DLD1 (cell line): ENCODE results near the gene PLXDC1.
"Not testable (repeated sequence)": the region's sequence is repeated elsewhere in the genome, so short reads cannot be mapped to it uniquely, and the experiment has no call there.

Source experiments
- in situ Hi-C: cut with HindIII; loops from 2 replicates; pipeline ENCODE4 v1.10.0; 2017; ENCODE audit warnings: low sequenced_read_pairs

PLXDC1 gene

DNA sequence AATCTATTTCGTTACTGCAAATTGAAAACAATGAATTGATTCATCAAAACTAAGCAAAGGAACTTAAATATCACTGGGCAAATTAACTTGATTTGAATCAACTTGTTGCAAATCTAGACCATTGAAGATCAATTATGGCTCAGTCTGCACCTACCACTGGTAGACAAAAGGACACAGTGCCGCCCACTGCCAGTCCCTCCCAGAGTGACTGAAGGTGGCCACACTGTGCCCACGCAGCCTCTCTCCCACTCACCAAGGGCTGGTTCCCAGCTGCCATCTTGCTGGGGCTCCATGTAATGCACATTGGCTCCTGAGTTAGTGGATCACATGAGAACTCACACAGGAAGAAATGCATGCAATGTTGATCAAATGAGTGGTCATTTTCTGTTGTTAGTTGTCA is 78.1 kb downstream of the PLXDC1 start:
- in situ Hi-C loops = no loop called here

DNA sequence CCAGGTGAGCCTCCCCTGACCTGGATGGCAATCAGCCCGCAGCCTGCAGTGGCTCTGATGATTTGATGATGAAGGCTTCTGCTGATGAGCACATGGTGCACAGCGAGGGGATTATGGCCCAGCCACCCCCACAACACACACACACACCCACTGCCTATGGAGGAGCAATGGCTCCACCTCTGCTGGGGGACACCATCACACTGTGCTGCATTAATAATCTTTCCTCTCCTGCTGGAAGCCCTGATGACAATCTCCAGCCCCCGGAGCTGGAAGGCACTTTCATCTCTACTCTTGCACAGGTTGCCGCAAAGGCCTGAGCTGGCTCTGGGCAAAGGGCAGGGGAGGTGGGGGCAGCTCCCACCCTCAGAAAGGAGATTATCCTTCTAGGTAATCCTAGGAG is 79.9 kb downstream of the PLXDC1 start:
- in situ Hi-C loops = no loop called here

DNA sequence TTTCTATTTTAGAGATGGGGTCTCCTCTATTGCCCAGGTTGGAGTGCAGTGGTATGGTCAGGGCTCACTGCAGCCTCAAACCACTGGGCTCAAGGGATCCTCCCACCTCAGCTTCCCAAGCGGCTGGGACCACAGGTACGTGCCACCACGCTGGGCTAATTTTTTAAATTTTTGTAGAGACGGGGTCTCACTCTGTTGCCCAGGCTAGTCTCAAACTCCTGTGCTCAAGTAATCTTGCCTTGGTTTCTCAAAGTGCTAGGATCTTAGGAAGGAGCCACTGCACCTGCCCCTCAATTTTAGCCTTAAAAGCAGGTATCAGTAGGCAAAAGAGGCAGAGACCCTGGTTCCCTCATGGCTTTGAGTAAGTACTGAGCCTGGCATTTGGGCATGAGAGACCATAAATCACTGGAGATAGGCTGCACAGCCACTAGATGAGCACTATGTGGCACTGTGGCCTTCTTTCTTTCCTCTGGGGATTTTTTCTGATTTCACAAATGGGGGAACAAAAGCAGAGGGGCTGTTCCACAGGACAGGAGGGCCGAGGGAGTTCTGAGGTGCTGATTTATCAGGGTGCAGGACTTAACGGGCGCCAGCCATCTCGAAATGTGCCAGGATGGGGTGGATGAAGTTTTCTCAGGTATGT is 82.2 kb downstream of the PLXDC1 start:
- in situ Hi-C loops = no loop called here

DNA sequence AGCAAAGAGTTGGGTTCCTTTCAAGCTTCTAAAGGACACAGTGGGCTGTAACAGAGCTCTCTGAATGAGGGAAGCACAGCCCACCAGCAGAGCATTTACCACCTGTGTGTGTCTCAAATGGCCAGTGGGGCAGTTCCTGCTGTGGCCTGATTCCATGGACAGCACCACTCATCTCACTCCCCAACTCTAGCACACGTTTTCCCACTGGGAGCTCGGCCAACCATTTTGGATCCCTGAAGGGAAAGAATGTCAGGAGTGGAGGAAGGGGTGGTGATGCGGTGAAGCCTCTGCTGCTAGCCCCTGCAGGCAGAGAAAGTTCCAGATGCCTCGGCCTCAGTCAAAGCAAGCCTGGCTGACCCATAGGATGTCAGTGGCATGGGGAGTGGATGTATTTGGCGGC is 86.6 kb downstream of the PLXDC1 start:
- in situ Hi-C loops = loop anchor here (5.0 kb wide), 1 partner anchor 38 kb away; no protein-coding TSS in a partner anchor

DNA sequence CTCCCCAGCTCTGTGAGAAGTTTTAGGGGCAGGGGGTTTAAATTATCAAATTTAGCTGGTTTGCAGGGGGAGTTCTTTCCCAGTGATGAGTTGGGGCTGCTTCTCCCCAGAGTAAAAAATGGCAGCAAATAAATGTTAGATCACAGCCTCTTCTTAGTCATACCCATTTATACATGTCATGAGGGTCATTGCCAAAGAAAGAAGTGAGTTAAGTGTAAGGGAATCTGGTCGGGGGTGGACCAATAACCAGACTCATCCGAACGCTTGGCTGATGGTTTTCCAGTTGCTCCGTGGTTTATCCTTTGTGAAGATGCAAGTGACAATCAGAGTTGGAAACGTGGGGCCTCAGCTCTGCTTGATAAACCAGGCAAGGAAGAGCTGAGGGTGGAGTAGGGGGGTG is 87.1 kb downstream of the PLXDC1 start:
- in situ Hi-C loops = loop anchor here (5.0 kb wide), 1 partner anchor 37 kb away; no protein-coding TSS in a partner anchor

DNA sequence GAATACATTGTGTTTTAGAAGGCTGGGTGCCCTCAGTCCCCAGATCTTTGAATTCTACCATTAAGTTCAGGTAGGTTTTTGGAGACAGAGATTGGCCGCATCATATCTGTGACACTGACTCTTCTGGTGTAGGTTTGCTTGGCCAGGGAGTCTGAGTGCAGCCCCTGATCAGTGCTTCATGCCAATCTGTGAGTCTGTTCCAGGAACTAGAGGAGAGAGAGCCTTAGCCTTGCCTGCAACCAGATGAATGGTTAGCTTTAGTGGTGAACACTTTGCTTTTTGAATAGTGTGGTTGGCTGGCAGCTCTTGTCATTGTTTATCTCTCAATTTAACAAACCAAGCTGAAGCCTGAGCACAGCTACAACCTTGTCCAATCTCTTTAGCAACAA is 87.8 kb downstream of the PLXDC1 start:
- in situ Hi-C loops = loop anchor here (5.0 kb wide), 1 partner anchor 36 kb away; no protein-coding TSS in a partner anchor

DNA sequence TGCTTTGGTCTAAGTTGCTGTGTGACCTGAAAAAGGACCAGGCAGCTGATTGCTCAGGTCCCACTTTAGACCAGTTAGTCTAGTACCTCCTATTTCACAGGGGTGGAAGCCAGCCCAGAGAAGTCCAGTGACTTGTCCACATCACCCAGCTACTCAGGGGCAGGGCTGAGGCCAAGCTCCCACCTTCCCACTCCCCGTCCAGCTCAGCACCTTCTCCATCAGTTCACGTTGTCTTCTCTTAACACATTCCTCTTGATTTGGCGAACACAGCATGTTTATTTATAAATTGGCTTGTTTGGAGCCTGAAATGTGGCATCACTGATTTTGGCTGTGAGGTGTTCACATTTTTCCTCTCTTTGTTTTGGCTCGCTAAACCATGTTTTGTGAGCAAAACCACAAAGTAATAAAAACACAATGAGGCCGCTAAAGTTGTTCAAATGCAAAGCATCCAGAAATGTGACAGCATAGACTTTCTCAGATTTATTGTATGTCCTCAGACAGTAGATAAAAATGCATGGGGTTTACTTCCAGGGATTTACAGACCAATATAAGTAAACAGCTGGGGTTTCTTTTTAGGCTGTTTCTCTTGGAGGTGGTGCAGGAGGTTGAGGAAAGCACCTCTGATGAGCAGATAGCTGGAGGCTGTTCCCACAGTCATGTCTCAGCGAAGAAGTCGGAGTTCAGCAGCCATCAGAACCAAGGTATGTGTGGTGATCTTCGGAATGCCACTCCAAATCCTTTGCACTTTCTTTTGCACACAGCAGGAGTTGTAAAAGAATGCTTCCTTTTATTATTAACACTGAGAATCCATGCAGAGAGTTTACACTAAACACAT is 88.4 kb downstream of the PLXDC1 start:
- in situ Hi-C loops = loop anchor here (5.0 kb wide), 1 partner anchor 36 kb away; no protein-coding TSS in a partner anchor

DNA sequence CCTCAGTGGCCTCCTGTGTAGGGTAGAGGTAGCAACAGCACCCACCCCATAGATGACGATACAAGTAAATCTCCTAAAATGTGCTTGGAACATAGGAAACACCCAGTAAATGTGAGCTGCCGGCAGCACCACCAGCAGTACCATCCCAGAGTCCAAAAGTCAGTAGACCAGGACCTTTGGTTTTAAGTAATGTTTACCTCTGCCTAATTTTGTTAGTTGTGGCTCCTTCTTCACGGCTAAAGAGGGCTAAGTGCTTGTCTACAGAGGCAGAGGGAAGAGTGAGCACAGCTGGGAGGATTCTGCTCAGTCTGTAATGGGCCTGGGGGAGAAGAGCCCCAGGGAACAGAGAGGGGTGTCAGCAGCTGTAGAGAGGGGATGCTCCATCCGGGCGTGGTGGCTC is 92.9 kb downstream of the PLXDC1 start:
- in situ Hi-C loops = no loop called here

DNA sequence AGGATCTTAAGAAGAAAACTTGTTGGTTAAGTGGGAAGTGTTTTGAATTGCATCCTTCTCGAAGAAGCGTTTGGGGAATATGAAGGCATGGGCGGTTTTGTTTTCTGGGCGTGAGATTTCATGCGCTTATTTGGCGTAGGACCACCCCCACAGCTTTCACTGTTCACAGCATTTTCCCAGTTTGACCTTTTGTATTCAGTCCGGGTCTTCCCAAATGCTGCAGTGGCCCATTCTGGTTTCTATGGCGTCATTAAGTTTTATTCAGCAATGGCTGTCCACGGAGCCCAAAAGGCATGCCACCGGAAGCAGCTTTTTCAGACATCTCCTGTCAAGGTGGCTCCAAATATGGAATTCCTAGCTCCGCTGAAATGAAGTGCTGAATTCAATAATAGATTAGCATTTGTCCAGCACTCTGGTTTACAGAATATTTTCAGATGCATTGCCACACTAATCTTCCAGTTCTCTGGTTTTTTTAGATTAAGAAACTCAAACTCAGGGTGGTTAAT is 93.7 kb downstream of the PLXDC1 start:
- in situ Hi-C loops = no loop called here

DNA sequence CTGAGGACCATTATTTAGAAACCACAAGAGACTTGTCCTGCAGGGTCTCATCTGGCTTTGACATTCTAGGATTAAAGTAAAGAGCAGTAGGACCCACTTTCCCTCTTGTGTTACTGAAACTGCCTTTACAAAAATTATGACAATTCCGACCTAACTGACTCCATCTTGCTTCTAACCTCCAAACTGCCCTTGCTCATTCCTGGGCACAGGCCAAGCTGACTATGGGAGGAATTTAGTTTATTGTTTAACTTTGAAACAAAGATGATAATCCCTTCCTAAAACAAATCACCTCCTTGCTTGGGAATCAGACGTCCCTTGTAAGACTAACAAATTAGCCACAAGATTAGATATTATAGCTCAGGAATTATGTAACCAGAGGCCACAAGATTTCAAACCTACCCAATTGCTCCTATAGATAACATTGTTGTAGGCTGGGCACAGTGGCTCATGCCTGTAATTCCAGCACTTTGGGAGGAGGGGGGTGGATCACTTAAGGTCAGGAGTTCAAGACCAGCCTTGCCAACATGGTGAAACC is 97.3 kb downstream of the PLXDC1 start:
- in situ Hi-C loops = no loop called here

DNA sequence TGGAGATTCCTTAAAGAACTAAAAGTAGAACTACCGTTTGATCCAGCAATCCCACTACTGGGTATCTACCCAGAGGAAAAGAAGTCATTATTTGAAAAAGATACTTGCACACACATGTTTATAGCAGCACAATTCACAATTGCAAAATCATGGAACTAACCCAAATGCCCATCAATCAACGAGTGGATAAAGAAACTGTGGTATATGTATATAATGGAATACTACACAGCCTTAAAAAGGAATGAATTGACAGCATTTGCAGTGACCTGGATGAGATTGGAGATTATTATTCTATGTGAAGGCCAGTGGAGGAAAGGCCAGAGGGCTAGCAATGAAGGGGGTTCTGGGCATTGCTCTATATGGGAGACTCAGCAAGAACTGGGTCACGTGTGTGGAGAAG is 99.0 kb downstream of the PLXDC1 start:
- in situ Hi-C loops = not testable (repeated sequence)

DNA sequence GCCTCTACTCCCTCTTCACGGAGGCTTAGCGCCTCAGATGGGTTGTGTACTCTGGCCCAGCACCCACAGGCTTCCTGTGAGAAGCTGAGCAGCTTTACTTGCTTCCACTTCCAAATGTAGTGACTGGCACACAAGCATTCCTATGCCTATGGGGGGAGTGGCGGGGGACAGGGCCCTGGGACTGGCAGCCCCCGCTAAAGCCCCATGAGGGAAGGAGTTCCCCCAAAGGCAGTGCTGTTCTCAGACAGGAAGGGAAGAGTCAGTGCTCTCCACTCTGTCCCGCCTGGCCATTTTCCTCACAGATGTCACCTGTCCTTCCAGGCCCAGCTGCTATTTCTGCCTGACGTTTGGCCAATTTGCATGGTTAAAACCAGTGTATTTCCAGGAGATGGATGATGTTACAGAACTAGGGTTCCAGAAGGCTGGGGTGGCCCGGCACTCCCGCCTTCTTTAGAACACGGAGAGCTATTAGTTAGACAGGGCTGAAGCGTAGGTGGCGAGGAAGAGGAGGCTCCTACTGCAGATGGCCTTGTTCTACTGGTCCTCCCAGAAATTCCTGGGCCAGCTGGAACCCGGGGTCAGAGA is 100.3 kb downstream of the PLXDC1 start:
- in situ Hi-C loops = no loop called here

DNA sequence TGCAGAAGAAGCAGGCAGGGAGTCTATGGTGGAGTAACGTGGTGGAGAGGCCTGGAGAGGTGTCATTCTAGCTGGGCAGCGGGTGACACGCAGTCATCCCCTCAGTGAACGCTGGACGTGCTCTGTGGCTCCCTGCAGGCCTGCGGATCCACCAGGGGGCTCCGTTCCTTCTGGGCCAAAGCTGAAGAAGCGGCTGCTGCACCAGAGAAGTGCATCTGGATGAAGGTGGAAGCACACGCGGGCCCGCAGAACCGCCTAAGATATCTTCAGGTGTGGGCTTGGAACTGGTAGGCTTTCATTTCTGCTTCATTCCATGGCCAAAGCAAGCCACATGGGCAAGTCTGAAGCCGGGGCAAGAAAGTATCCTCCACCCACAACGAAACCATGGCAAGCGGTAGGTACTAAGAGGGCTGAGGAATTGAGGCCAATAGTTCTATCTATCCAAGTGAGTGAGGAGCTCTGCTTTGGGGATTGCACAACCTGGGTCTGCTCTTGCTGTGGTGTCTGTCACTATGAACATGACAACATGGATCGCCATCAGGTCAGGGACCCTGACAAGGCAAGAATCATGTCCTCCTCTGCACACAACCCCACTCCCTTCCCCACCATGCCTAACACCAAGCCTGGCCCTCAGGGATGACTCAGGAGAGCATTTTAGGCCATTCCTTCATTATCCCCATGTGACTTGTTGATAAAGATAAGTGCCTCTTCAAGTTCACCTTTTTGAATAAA is 105.3 kb downstream of the PLXDC1 start:
- in situ Hi-C loops = no loop called here

DNA sequence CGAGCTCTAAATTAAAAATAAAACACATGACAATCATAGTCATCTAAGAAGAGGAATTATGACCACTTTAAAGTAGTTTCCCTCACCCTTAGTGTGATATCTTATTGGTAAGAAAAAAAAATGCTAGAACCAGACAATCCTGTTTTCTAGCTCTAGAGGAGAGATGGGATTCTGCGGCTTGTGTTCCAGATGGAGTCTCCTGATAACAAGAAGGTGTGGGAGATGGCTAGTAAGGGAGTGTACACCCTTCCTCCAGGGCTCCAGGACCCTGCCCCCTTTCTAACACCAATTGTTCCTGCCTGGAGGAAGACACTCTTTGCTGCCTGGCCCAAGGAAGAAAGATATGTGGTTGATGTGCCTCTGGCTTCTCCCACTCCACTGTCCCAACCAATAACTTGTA is 115.4 kb downstream of the PLXDC1 start:
- in situ Hi-C loops = no loop called here

DNA sequence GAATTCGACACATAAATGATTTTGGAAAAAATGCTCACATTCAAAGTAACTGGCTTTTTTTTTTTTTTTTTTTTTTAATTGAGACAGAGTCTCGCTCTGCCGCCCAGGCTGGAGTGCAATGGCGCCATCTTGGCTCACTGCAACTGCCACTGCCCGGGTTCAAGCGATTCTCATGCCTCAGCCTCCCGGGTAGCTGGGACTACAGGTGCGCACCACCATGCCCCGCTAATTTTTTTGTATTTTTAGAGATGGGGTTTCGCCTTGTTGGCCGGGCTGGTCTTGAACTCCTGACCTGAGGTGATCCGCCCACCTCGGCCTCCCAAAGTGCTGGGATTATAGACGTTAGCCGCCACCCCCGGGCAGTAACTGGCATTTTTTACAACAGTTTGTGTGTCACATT is 115.9 kb downstream of the PLXDC1 start:
- in situ Hi-C loops = not testable (repeated sequence)

DNA sequence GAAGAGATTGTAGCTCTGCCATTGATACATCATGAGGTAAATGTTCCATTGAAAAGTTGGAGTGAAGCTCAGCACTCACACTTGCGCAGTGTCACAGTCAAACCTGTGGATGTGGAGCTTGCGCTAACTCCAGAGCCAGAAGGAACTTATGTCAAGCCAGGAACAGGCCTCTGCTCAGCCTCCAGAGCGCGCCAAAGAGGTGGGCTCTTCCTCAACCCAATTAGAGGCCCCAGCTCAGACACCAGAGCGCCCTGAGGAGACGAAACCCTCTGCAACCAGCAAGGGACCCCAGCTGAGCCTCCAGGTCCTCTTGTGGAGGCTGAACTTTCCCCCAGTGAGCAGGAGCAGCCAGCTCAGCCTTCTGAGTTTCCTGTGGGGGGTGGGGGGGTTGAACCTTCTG is 122.7 kb downstream of the PLXDC1 start:
- in situ Hi-C loops = loop anchor here (5.0 kb wide), 1 partner anchor 34 kb away; no protein-coding TSS in a partner anchor

DNA sequence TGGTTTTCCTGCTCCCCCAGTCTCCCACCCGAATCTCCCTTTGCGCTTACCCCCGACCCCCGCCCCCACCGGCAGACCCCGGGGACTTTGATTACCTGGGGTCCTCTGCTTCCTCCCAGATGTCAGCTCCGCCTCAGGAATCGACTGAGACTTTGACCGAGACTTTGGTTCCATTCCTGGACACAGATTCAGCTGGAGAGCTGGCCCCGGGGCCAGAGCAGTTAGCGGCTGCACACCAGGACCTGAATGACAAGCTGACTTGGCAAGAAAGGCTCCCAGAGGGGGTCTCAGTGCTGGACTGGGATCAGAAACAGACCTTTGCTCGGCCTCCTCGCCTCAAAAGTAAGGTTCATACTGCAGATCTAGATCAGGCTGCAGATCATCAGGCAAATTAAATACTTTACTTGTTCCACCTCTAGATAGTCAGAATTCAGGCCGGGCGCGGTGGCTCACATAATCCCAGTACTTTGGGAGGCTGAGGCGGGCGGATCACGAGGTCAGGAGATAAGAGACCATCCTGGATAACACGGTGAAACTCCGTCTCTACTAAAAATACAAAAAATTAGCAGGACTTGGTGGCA is 123.9 kb downstream of the PLXDC1 start:
- in situ Hi-C loops = loop anchor here (5.0 kb wide), 1 partner anchor 35 kb away; no protein-coding TSS in a partner anchor

DNA sequence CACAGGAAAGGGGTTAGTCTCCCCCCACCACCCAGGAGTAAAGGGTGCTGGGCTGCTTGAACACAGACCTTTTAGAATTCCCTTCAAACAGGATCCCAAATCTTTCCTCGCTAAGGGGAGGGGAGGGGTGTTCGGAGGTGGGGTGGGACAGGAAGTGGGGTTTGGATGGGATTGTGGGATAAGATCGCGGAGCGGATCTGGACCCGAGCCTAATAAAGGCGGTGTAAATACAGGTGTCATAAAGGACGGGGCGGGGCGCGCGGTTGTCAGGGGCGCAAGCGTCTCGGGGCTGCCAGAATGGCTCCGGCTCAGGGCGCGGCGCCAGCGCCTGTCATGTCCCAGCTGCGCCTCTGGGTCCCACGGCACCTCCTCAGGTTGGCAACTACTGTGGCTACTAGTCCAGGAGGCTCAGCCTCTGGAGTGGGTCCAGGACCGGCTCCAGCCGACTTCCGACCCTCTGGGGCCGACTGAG is 124.4 kb downstream of the PLXDC1 start:
- in situ Hi-C loops = loop anchor here (5.0 kb wide), 1 partner anchor 35 kb away; no protein-coding TSS in a partner anchor

DNA sequence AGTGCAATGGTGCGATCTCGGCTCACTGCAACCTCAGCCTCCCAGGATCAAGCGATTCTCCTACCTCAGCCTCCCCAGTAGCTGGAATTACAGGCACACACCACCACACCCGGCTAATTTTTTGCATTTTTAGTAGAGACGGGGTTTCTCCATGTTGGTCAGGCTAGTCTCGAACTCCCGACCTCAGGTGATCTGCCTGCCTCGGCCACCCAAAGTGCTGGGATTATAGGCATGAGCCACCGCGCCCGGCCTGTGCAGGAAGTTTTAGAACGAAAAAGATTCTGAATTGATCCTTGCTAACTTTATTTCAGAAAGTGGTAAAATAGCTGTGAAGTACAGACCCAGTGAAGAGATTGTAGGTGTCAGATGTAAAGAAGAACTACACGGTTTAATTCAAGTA is 125.1 kb downstream of the PLXDC1 start:
- in situ Hi-C loops = loop anchor here (5.0 kb wide), 1 partner anchor 36 kb away; no protein-coding TSS in a partner anchor

DNA sequence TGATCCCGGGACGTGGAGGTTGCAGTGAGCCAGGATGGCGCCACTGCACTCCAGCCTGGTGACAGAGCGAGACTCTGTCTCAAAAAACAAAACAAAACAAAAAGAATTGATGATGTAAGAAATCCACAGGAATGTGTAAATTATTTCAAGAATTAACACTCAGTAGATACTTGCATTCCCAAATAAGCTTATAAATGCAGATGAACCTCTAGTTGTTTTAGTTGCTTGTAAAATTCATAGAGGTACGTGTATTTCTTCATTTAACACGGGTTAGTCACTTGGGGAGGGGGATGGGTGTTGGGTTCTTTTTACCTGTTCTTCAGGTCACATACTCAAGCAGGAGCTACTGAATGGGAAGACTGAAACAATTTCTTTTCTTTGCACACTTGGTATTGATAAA is 128.5 kb downstream of the PLXDC1 start:
- in situ Hi-C loops = loop anchor here (25.0 kb wide), 1 partner anchor 339 kb away; no protein-coding TSS in a partner anchor
